Naive B cell (primary cell): ENCODE measurements around the gene C1QTNF2. TPM values are rescaled to one million over a fixed set of nuclear protein-coding genes. Genes with fewer than 3 reads are reported as not detected.

ENCODE experiments used
- ATAC-seq, 2 donors: fragments of 150-1000 bp; cut with Tn5 transposase; 2 replicates each; pipeline ENCODE4 v1.10.0; 2021; ENCODE audit warnings: low read depth in 2 of 2, mild to moderate bottlenecking in 2 of 2, moderate library complexity in 2 of 2
- DNase-seq: peaks from one replicate; pipeline ENCODE4 v3.0.0; 2022
- H3K27ac Mint-ChIP-seq, 6 donors: one replicate each; pipeline ENCODE4 v1.8.0; 2020 to 2022; ENCODE audit warnings: mild to moderate bottlenecking in 6 of 6, mixed read lengths in 6 of 6, moderate library complexity in 5 of 6, inconsistent platforms in 2 of 6
- H3K27me3 Mint-ChIP-seq, 3 donors: one replicate each; pipeline ENCODE4 v1.8.0; 2021 to 2022; ENCODE audit warnings: mixed read lengths in 3 of 3, mild to moderate bottlenecking in 1 of 3
- H3K36me3 Mint-ChIP-seq, 2 donors: one replicate each; pipeline ENCODE4 v1.8.0; 2020 to 2022; ENCODE audit warnings: mixed read lengths in 2 of 2, inconsistent platforms in 1 of 2, mild to moderate bottlenecking in 1 of 2
- H3K4me1 Mint-ChIP-seq, 3 donors: one replicate each; pipeline ENCODE4 v1.8.0; 2020 to 2022; ENCODE audit warnings: mixed read lengths in 3 of 3, inconsistent platforms in 1 of 3, mild to moderate bottlenecking in 1 of 3, moderate library complexity in 1 of 3
- H3K4me3 Mint-ChIP-seq, 8 donors: one replicate each; pipeline ENCODE4 v1.8.0; 2020 to 2022; ENCODE audit warnings: mild to moderate bottlenecking in 8 of 8, mixed read lengths in 8 of 8, moderate library complexity in 8 of 8, inconsistent platforms in 2 of 8
- H3K9me3 Mint-ChIP-seq, 7 donors: one replicate each; pipeline ENCODE4 v1.8.0; 2020 to 2022; ENCODE audit warnings: mixed read lengths in 7 of 7, mild to moderate bottlenecking in 5 of 7, inconsistent platforms in 2 of 7, moderate library complexity in 1 of 7
- polyA plus RNA-seq, 6 donors: library from polyadenylated mRNA; unstranded; fragments of 300-500 nt; fragmentation: Illumina TruSeq; gene quantifications; one replicate each; pipeline ENCODE4 v1.2.3, GENCODE V29; 2021; ENCODE audit warnings: low read depth in 6 of 6

C1QTNF2 gene
- polyA plus RNA-seq, 6 donors from 2014 or later: not detected

- ATAC-seq: no peak
- H3K4me1 Mint-ChIP-seq: no peaks in the 10 kb centered on the region
- H3K27ac Mint-ChIP-seq: peak overlapping the region in 1 of 6 donors; percentile 50
- H3K9me3 Mint-ChIP-seq: peaks cover 0 to 2% (median 0%) of the 10 kb centered on the region in 7 donors
- no peaks in the 10 kb centered on the region for H3K36me3 Mint-ChIP-seq
- no peak overlapping the region for H3K4me3 Mint-ChIP-seq
- no peak for DNase-seq
- peaks cover 4 to 9% (median 8%) of the 10 kb centered on the region in 3 donors for H3K27me3 Mint-ChIP-seq
Observed at GRCh38 chr5:160298189-160298588, 72.2 kb downstream of the C1QTNF2 start.

- DNase-seq (no peak), ATAC-seq (no peak)
- H3K27me3 Mint-ChIP-seq: peaks cover 4 to 9% (median 8%) of the 10 kb centered on the region in 3 donors
- H3K9me3 Mint-ChIP-seq: peaks cover 0 to 2% (median 0%) of the 10 kb centered on the region in 7 donors
- H3K4me1 Mint-ChIP-seq: no peaks in the 10 kb centered on the region
- no peak overlapping the region for H3K4me3 Mint-ChIP-seq
- H3K27ac Mint-ChIP-seq: no peak overlapping the region
- H3K36me3 Mint-ChIP-seq: no peaks in the 10 kb centered on the region
Observed at GRCh38 chr5:160297776-160298175, 72.7 kb downstream of the C1QTNF2 start.

Other genes with a start within 250 kb of the C1QTNF2 start
- gene FABP6, start 141.1 kb downstream of the C1QTNF2 start, polyA plus RNA-seq: not detected
- gene CCNJL, start 58.1 kb downstream of the C1QTNF2 start, polyA plus RNA-seq: under 1 TPM in 1 of 6 donors, not detected in 5; 0.12 TPM
- gene FAM200C, start 29.4 kb upstream of the C1QTNF2 start, polyA plus RNA-seq: under 1 TPM in 4 of 6 donors, not detected in 2; 0.22 to 0.53 (median 0.39) TPM
- 100 to 1,000 TPM in 2 of 6 donors, 10 to 100 TPM in 4; 83.6 to 115 (median 94.8) TPM for gene SLU7, start 48.5 kb upstream of the C1QTNF2 start, polyA plus RNA-seq
- 10 to 100 TPM in 5 of 6 donors, 1 to 10 TPM in 1; 2.6 to 17.2 (median 12.2) TPM for gene PTTG1, start 51.2 kb upstream of the C1QTNF2 start, polyA plus RNA-seq